GM18909 (cell line): ENCODE results near the gene ZNF586.
"Not testable (repeated sequence)": the region's sequence is repeated elsewhere in the genome, so short reads cannot be mapped to it uniquely, and the experiment has no call there.

Experiments used
- ATAC-seq: cut with Tn5 transposase; IDR thresholded peaks from one replicate; pipeline ENCODE4 v1.9.1; 2021; ENCODE audit warnings: mild to moderate bottlenecking; ENCODE audit not compliant: unreplicated experiment, poor library complexity

The ZNF586 gene

DNA sequence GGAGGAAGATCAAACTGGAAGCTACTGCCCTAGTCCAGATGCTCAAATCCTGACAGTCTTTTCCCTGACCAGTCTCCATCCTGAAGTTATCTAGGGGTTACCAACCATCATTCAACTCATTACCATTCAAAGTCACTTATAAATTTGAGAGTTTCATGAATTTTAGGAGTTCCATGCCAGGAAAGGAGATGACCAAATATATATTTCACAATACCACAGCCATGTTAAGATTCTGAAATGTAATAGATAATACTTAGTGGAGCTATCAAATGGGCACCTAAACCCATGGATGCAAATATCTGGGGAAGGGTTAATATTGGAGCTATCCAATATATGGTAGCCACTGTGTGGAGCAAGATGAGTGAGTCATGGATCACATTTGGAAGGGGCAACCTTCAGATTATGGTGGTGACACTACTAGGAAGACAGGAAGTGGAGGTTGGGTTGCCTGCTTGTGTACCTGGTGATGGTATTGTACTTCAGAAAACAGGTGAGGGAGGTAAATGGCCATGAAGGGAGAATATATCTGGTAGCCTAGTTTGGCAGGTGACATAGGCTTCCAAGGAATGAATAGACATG, 18.7 kb downstream of the ZNF586 start:
- ATAC-seq = no peak

DNA sequence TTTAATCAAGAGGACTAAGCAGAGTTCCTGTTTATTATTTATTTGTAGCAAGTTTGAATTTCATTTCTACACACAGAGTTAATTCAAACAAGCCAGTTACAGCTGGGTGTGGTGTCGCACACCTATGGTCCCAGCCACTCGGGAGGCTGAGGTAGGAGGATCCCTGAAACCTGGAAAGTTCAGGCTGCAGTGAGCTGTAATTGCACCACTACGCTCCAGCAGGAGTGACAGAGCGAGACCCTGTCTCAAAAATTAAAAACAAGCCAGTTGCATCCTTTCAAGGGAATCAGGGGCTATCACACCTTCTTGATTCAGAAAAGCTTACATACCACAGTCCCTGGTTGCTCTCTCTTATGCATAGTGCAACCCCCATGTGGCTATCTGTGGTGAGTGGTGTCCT, 19.8 kb downstream of the ZNF586 start:
- ATAC-seq = no peak

DNA sequence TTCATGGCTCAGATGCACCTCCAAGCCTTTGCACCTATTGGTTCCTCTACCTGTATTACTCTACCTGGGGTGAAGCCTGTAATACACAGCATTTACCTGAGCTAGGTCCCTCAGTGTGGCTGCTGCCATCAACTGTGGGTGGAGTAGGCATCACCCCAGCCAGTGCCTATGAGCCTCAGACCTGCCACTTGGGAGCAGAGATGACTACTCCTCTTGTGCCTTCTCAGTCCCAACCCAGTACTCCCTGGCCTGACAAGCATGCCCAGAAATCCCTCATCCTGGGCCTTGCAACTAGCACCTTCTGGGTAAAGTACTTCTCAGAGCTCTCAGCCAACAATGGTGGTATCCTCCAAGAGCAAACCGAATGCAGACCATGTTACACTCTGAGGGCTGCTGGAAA, 27.1 kb downstream of the ZNF586 start:
- not testable (repeated sequence) for ATAC-seq

DNA sequence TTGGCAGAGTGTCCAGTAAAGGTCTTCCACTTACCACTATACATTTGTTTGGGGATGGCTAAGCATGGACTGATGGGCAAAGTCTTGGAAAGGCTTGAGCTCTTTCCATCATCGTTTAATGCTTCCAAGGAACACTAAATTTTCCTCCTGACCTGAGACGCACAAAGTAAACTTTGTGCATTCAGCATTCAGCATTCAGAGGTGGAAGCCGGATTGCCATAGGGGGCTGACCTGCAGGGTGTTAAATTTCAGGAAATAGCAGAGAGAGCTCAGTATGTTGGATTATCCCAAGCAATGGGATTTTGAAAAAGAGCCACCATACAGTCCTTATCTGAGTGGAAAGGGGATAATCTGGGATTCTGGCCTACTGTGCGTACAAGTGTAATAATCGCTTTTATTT, 31.2 kb downstream of the ZNF586 start:
- ATAC-seq = no peak

DNA sequence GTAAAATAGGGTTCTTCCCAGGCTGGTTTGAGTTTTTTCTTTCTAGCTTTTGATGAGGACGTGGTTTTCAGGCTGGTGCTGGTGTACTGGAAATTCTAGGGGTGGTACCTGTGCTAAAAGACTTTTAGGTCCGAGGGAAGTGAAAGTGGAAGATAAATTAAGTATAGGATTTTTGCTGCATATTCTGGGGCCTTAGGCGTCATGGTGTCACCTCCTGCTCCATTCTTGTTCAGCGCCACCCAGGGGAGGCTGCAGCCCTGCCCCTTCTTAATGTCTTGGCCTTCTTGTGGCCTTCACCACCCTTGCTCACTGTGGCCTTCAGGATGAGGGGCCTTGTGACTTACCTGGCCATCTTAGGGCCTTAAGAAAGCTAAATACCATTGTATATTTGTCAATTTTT, 32.8 kb downstream of the ZNF586 start:
- no peak for ATAC-seq

DNA sequence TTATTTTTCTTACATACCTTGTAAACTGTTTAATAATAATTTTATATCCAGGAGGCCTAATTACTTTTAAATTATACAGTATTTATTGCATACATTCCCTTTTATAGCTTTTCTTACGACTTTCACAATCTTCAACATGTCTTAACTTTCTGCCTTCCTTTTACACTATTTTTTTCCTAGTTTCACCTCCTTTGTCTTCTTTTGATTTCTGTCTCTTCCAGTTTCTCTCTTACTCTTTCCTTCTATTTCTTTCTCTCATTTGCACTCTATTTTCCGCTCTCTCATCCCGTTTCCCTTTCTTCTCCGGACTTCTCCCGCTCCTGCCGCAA, 33.8 kb downstream of the ZNF586 start:
- no peak for ATAC-seq

DNA sequence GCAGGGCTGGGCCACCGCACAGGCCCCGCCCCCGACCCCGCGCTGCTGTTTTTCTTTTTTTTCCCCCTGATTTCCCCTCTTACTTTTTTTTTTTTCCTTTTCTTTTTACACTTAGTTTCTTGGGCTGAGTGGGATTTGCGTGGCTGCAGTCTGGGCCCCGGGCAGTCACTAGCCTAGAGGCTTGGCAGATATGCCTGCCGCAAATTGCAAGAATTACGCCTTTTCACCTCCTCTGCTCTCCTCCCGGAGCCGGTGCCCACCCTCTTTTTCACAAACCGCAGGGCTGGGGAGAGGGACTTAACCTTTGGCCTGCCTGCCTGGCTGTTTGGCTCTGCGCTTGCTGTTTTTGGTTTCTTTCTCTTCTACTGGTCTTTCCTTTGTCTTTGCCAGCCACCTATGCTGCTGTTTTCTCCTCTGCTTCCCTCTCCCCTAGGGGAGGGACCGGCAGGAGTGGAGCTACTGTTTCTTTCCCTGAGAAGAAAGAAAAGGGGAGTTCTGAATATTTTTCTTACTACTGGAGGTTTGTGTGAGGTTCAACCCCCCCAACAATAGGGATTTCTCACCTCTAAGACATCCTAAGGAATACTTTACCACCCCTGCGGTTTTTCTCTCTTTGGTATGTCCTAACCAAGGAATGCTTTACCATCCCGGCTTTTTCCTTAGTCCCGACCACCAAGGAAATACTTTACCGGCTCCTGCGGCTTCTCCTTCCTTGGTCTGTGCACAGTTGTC, 34.3 kb downstream of the ZNF586 start:
- ATAC-seq = no peak

DNA sequence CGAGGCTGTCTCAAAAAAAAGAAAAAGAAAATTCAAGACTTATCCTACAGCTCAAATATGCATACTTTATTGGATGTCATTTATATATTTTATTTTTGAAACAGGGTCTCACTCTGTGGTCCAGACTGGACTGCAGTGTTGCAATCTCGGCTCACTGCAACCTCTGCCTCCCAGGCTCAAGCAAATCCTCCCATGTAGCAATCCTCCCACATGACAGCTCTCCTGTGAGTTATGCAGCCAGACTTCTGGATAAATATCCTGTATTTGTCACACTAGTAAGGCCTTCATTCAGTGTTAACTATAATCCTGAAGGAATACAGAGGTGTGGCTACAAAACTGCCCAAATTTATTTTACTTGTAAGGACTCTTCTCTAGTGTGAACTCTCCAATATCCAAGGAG, 38.1 kb downstream of the ZNF586 start:
- no peak for ATAC-seq

DNA sequence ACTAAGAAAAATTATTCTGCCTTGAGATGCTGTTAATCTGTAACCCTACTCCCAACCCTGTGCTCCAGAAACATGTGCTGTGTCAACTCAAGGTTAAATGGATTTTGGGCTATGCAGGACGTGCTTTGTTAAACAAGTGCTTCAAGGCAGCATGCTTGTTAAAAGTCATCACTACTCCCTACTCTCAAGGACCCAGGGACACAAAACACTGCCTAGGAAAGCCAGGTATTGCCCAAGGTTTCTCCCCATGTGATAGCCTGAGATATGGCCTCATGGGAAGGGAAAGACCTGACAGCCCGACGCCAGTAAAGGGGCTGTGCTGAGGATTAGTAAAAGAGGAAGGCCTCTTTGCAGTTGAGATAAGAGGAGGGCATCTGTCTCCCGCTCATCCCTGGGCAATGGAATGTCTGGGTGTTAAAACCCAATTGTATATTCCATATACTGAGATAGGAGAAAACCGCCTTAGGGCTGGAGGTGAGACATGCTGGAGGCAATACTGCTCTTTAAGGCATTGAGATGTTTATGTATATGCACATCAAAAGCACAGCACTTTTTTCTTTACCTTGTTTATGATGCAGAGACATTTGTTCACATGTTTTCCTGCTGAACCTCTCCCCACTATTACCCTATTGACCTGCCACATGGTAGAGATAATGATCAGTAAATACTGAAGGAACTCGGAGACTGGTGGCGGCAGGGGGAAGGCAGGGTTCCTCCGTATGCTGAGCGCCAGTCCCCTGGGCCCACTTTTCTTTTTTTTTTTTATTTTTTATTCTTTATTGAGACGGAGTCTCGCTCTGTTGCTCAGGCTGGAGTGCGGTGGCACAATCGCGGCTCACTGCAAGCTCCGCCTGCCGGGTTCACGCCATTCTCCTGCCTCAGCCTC, 41.2 kb downstream of the ZNF586 start:
- ATAC-seq = not testable (repeated sequence)

DNA sequence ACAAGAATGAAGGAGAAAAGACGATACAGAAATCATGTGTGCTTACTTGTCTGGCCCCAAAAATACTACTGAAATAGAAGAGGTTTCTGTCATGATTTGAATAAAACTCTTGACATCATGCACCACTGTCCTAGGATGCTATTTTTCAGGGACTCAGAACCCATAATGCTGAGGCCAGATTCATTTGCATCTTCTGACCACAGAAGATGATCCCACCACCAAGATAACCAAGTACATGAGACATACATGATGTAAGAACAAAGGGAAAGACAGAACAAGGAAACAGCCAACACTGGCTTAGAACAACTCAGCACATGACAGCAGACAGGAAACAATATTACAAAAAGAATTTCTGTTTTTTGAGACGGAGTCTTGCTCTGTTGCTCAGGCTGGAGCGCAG, 42.8 kb downstream of the ZNF586 start:
- ATAC-seq = no peak

DNA sequence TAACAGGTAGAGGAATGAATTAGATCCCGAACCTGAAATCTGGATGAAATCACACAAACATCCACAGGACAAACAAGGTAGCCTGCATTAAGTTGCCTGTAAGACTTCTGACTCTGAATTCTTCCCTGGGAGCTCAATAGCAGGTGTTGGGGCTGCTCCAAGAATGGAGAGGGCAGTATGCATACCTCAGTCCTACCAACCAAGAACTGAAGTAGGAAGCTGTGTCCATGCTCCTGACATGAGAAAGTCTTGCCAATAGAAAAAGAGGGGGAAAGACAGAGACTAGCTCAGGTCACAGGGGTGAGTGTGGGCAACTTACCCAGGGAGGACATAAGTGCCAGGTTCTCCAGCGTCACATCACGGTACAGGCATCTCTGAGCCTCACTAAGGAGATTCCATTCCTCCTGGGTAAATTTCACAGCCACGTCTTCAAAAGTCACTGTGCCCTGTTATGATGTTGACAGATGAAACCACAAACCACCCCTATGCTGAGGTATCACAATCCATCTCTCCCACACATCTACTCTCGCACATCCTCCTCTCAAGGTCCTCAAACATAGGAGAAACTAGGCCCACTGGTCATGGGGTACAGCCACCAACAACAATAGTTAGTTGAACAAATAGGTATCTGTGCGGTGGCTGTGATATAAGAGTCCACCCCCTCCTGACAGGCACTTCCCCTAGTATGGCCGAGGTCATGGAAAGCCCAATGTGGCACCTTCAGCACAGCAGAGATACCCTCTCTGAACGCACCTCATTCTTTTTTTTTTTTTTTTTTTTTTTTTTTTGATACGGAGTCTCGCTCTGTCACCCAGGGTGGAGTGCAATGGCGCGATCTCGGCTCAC, 43.7 kb downstream of the ZNF586 start:
- not testable (repeated sequence) for ATAC-seq

DNA sequence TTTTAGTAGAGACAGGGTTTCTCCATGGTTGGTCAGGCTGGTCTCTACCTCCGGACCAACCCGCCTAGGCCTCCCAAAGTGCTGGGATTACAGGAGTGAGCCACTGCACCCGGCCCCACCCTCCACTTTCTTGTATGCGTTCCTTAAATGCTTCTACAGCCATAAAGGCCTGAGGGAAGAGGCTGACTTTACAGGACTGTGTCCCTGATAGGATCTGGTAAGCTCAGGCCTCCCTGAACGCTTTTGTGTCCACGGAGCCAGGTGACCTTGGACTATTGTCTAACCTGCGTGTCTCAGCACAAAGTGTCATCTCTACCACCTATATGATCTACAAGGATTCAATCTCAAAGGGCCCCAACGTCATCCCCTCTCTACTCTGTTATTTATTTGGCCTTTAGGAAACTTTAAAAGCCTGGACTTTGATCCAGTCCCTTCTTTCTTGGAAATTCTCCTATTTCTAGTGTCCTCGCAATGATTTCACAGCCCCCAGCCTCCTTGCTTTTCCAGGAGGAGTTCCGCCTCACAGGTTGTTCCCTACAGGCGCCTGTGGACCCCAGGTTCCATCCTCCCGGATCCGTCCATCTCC, 44.5 kb downstream of the ZNF586 start:
- no peak for ATAC-seq

DNA sequence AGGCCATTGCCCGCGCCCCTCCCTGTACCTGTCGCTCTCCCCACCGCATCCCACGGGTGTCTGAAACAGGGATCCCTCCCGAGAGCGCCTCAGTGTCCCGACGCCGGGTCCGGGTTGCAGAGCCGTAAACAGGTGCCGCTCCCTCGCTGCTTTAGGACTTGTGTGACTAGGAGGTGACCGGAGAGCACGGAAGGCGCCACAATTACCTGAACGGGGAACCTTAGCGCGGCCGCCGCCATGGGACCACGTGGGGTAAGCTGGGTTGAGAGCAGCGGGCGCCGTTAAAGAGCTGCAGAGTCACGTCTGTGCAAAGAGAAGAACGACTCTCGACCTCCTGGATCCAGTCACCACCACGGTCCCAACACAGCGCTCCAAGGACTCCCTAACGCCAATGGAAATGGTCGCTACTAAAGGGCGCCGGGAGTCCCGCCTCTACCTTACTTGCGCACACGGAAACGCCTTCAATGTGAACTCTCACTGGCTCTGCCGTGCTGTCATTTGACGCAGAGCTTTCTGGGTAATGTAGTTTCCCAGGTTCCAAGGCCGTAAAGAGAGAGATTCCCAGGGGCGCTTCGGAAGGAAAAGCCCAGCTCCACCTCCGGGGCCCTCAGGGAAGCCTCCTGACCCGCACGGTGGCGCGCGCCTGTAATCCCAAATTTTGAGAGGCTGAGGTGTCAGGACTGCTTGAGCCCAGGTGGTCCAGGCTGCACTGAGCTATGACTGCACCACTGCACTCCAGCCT, 45.2 kb downstream of the ZNF586 start, which contains the start of gene ZNF552:
ZNF552 (minus strand) TSS at position 409 of the 742 bp plus-strand sequence; CDS start at position 239, 170 bp downstream.
- peak; percentile 77 for ATAC-seq

DNA sequence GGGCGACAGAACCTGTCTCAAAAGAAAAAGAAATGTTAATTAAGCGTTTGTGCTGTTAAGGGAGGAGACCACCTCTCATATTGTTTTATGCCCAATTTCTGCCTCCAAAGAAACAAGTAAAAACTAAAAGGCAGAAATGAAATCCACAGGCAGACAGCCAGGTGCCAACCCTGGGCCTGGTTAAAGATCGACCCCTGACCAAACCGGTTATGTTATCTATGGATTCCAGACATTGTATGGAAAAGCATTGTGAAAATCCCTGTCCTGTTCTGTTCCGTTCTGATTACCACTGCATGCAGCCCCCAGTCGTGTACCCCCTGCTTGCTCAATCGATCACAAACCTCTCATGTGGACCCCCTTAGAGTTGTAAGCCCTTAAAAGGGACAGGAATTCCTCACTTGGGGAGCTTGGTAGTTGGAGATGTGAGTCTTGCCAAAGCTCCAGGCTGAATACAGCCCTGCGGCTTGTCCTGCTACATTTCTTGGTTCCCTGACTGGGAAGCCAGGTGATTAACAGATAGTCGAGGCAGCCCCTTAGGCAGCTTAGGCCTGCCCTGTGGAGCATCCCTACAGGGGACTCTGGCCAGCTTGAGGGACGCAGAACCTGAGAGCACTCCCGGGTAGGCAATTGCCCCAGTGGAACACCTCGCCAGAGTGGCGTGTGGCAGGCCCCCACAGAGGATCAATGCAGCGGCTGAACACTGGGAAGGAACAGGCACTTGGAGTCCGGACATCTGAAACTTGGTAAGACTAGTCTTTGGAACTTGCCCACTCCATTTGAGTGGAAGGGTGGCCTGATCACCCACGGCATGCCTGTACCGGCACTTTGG, 46.0 kb downstream of the ZNF586 start:
- no peak for ATAC-seq

DNA sequence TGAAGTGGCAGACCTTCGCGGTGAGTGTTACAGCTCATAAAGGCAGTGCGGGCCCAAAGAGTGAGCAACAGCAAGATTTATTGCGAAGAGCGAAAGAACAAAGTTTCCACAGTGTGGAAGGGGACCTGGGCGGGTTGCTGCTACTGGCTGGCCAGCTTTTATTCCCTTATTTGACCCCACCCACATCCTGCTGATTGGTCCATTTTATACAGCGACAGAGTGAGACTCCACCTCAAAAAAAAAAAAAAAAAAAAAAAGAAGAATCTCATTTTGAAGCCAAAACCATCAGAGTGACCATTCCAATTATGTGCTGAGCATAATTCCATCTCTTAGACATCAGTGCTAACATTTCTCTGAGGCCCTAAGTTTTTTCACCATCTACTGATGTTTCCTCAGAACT, 47.2 kb downstream of the ZNF586 start:
- ATAC-seq = no peak

DNA sequence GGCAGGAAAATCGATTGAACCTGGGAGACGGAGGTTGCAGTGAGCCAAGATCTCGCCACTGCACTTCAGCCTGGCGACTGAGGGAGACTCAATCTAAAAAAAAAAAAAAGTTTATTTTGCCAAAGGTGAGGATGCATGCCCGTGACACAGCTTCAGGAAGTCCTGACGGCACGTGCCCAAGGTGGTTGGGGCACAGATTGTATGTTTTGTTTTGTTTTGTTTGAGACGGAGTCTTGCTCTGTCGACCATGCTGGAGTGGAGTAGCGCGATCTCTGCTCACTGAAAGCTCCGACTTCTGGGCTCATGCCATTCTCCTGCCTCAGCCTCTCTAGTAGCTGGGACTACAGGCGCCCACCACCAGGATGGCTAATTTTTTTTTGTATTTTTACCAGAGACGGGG, 48.5 kb downstream of the ZNF586 start:
- ATAC-seq = no peak

DNA sequence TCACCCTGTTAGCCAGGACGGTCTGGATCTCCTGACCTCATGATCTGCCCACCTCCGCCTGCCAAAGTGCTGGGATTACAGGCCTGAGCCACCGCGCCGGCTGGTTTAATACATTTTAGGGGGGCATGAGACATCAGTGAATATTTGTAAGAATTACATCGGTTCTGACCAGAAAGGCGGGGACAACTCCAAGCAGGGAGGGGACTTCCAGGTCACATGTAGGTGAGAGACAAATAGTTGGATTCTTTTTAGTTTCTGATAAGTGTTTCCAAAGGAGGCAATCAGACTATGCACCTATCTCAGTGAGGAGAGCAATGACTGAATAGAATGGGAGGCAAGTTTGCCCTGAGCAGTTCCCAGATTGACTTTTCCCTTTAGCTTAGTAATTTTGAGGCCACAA, 48.9 kb downstream of the ZNF586 start:
- ATAC-seq = no peak

DNA sequence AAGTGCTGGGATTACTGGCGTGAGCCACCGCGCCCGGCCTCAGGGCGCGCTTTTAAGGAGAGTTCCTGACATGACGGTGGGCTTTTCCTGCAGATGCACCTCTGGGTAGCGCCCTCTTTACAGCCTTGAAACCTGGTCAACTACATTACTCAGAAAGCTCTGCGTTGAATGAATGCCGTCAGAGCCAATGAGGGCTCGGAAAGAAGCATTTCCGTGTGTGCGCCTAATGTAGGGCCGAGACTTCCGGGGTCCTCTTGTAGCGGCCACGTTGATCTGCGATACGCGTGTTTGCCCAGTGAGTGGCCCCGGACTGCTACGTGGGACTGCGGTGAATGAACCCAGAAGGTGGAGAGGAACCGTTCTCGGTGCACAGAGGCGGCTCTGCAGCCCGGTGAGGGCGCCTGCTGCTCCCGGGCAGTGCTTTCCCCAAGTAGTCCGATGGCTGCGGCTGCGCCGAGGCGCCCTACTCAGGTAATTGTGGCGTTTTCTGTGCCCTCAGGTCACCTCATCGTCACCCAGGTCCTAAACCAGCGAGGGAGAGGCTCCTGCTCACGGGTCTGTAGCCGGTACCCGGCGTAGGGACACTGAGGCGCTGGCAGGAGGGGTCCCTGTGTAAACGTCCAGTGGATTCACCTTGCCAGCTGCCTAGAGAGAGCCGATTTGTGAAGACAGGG, 50.1 kb downstream of the ZNF586 start:
- peak; percentile 87 for ATAC-seq
